K562 (cell line): ENCODE data around the gene CRTC3. TPM values are rescaled to one million over a fixed set of nuclear protein-coding genes. Genes with fewer than 3 reads are reported as not detected.

Experiments used
- ATAC-seq: fragments of 200-7000 bp; cut with Tn5 transposase; 3 replicates; pipeline ENCODE4 v1.9.1; 2020; ENCODE audit warnings: moderate library complexity
- BruUV-seq: library from RNA; stranded (reverse); fragments of 400-500 nt; replicated peaks from 2 replicates; lab custom pipeline; 2021; lab: Mats Ljungman, UMichigan
- CTCF ChIA-PET: fragments of 300-600 bp; formaldehyde crosslinking; extraction: SDS; loops from one replicate; lab custom pipeline; 2021; ENCODE audit warnings: low intra/inter-chr PET ratio; lab: Yijun Ruan, JAX
- POLR2A ChIA-PET: fragments of 300-600, 350-650 bp; sonication (Branson Sonifier 250); formaldehyde crosslinking; extraction: SDS; loops from one replicate; lab custom pipeline; 2021; ENCODE audit warnings: antibody characterized with exemption, inconsistent platforms; lab: Yijun Ruan, JAX
- DNase-seq, 4 experiments: peaks; one replicate each; pipeline versions ENCODE4 v3.0.0 to v3.0.0-alpha.2; 2011 to 2018; ENCODE audit warnings: low spot score in 3 of 4, mixed read lengths in 3 of 4; ENCODE audit errors: extremely low read depth in 1 of 4
- FAIRE-seq: peaks from 2 replicates; lab custom pipeline; 2011; peaks lifted over from hg19 to GRCh38; lab: Jason Lieb, UNC
- H2AFZ ChIP-seq: 2 replicates; pipeline ENCODE4 v1.6.0; 2011; ENCODE audit warnings: low read depth, low read length, control low read depth, inconsistent platforms
- H3K27ac ChIP-seq: fragments of 200-600 bp; 3 replicates; pipeline ENCODE4 v1.8.0; 2011; ENCODE audit warnings: low read depth, mild to moderate bottlenecking, control low read depth, inconsistent platforms, low read length, moderate library complexity, mixed read lengths; ENCODE audit errors: extremely low read depth
- H3K27me3 ChIP-seq, 2 experiments: fragments of 300-600 bp in 1 of 2; 2 replicates in 1 of 2; 3 replicates in 1 of 2; pipeline versions ENCODE4 v1.6.0 to v1.8.0; 2011; ENCODE audit warnings: inconsistent platforms in 2 of 2, low read length in 2 of 2, mild to moderate bottlenecking in 1 of 2, mixed read lengths in 1 of 2, moderate library complexity in 1 of 2; ENCODE audit not compliant: control insufficient read depth in 2 of 2, insufficient read depth in 2 of 2
- H3K36me3 ChIP-seq: fragments of 300-600 bp; 3 replicates; pipeline ENCODE4 v1.8.0; 2011; ENCODE audit warnings: mild to moderate bottlenecking, low read length, inconsistent platforms; ENCODE audit not compliant: control insufficient read depth, insufficient read depth
- H3K4me1 ChIP-seq, 2 experiments: fragments of 200-600 bp in 1 of 2; replicated peaks in 1 of 2; 2 replicates in 1 of 2; 3 replicates in 1 of 2; pipeline versions ENCODE4 v1.5.1 to v1.8.0; 2011; ENCODE audit warnings: inconsistent platforms in 2 of 2, low read length in 2 of 2, mild to moderate bottlenecking in 1 of 2, mixed read lengths in 1 of 2, moderate library complexity in 1 of 2; ENCODE audit not compliant: control insufficient read depth in 2 of 2, insufficient read depth in 2 of 2
- H3K4me2 ChIP-seq: 2 replicates; pipeline ENCODE4 v1.6.1; 2011; ENCODE audit warnings: low read length, control low read depth, inconsistent platforms, mixed read lengths; ENCODE audit not compliant: insufficient read depth
- H3K4me3 ChIP-seq: fragments of 200-600 bp; sonication (generic), shearing (Covaris generic); 2 replicates; pipeline ENCODE4 v1.5.1; 2016; ENCODE audit warnings: control low read depth, inconsistent platforms
- H3K79me2 ChIP-seq: fragments of 200-600 bp; 3 replicates; pipeline ENCODE4 v1.8.0; 2011; ENCODE audit warnings: low read length, inconsistent platforms; ENCODE audit not compliant: control insufficient read depth, insufficient read depth
- H3K9ac ChIP-seq, 2 experiments: 2 replicates each; pipeline versions ENCODE4 v1.6.0 to v1.6.1; 2011; ENCODE audit warnings: low read depth in 2 of 2, low read length in 2 of 2, control low read depth in 1 of 2, inconsistent platforms in 1 of 2, mild to moderate bottlenecking in 1 of 2, mixed read lengths in 1 of 2; ENCODE audit not compliant: insufficient read depth in 1 of 2
- H3K9me1 ChIP-seq: one replicate; pipeline ENCODE4 v1.6.0; 2011; ENCODE audit warnings: inconsistent platforms, mild to moderate bottlenecking, low read length, moderate library complexity; ENCODE audit not compliant: control insufficient read depth, insufficient read depth
- H3K9me3 ChIP-seq: replicated peaks from 2 replicates; pipeline ENCODE4 v1.5.1; 2011; ENCODE audit warnings: low read depth, low read length, inconsistent platforms; ENCODE audit not compliant: control insufficient read depth, insufficient read depth
- H4K20me1 ChIP-seq: replicated peaks from 2 replicates; pipeline ENCODE4 v1.6.1; 2011; ENCODE audit warnings: low read length, inconsistent platforms, mixed read lengths; ENCODE audit not compliant: control insufficient read depth, insufficient read depth
- DNMT1 ChIP-seq: fragments of 450-650 bp; IDR thresholded peaks from 2 replicates; pipeline ENCODE4 v1.6.1; 2016; ENCODE audit warnings: antibody characterized with exemption, mild to moderate bottlenecking
- E2F3 ChIP-seq: fragments of 250-450 bp; sonication (Bioruptor Pico); IDR thresholded peaks from 2 replicates; pipeline ENCODE4 v1.4.0; 2020; ENCODE audit warnings: mild to moderate bottlenecking
- ESRRB ChIP-seq: fragments of 250-450 bp; sonication (Bioruptor Pico); IDR thresholded peaks from 2 replicates; pipeline ENCODE4 v1.5.0; 2020; ENCODE audit warnings: mild to moderate bottlenecking, moderate library complexity, borderline replicate concordance
- MEIS2 ChIP-seq: fragments of 450-650 bp; IDR thresholded peaks from 2 replicates; pipeline ENCODE4 v1.6.1; 2014; ENCODE audit warnings: mild to moderate bottlenecking; ENCODE audit not compliant: partially characterized antibody
- MYC ChIP-seq, 2 experiments: fragments of 250-450 bp in 1 of 2; sonication (Bioruptor Pico) in 1 of 2; IDR thresholded peaks; 2 replicates each; pipeline versions ENCODE4 v1.5.1 to v1.6.1; 2012 to 2021; ENCODE audit warnings: low read depth in 2 of 2, borderline replicate concordance in 1 of 2, improper control_type of control experiment in 1 of 2, low read length in 1 of 2, mild to moderate bottlenecking in 1 of 2, moderate library complexity in 1 of 2
- WGBS: fragments of 100-300 bp; shearing (Covaris generic); methylation state at CpG from one replicate; pipeline ENCODE4 v1.1.6; 2016; ENCODE audit warnings: low coverage, mixed read lengths; ENCODE audit not compliant: insufficient coverage; ENCODE audit errors: missing lambda C conversion rate; 5-methylcytosine and 5-hydroxymethylcytosine counted together
- in situ Hi-C: fragments of 300-500 bp; cut with MboI; formaldehyde crosslinking; loops from 4 replicates; pipeline ENCODE4 v1.15.0; 2018; ENCODE audit warnings: inconsistent platforms, mixed read lengths
- intact Hi-C: fragments of 100-400 bp; cut with micrococcal nuclease; formaldehyde crosslinking; loops from 2 replicates; pipeline ENCODE4 v1.14.2; 2022
- polyA plus RNA-seq, 8 experiments: library from polyadenylated mRNA; depleted of rRNA in 4 of 8; stranded (reverse) in 5 of 8; unstranded in 3 of 8; fragments of >200 nt; fragmentation: Nextera tagmentation in 2 of 8; fragmentation: Illumina TruSeq in 1 of 8; extraction: Ambion mirVana in 2 of 8; extraction: Trizol in 1 of 8; gene quantifications; 2 replicates each; pipeline versions ENCODE4 v1.2.1 to v1.2.3, GENCODE V29; 2011 to 2014; ENCODE audit warnings: inconsistent platforms in 1 of 8, missing spikeins in 1 of 8
- total RNA-seq, 7 experiments: library from RNA; depleted of rRNA in 6 of 7; stranded (reverse); fragments of >200 nt in 6 of 7; fragmentation: Illumina TruSeq in 2 of 7; extraction: Trizol in 2 of 7; gene quantifications; 2 replicates each; pipeline versions ENCODE4 v1.2.1 to v1.2.3, GENCODE V29; 2011 to 2021; ENCODE audit warnings: low replicate concordance in 1 of 7
- TF ChIP-seq, protein P1 (sequence below), 2 experiments: fragments of 450-650 bp in 1 of 2; sonication (generic) in 1 of 2; formaldehyde crosslinking in 1 of 2; IDR thresholded peaks; 2 replicates each; pipeline versions ENCODE4 v1.7.1 to v1.9.0; 2016 to 2022; ENCODE audit warnings: inconsistent platforms in 1 of 2, mild to moderate bottlenecking in 1 of 2, missing genetic modification reagents in 1 of 2
- TF ChIP-seq, protein P2 (sequence below): fragments of 450-650 bp; formaldehyde crosslinking; IDR thresholded peaks from 2 replicates; pipeline ENCODE4 v1.4.0; 2022; ENCODE audit warnings: missing genetic modification characterization

Gene CRTC3
- total and polyA plus RNA-seq, 9 of the 15 experiments (the other 6 are each of a cell fraction or from before 2014, with no cell fraction given): 1.2 to 19.0 (median 11.6) TPM

DNA sequence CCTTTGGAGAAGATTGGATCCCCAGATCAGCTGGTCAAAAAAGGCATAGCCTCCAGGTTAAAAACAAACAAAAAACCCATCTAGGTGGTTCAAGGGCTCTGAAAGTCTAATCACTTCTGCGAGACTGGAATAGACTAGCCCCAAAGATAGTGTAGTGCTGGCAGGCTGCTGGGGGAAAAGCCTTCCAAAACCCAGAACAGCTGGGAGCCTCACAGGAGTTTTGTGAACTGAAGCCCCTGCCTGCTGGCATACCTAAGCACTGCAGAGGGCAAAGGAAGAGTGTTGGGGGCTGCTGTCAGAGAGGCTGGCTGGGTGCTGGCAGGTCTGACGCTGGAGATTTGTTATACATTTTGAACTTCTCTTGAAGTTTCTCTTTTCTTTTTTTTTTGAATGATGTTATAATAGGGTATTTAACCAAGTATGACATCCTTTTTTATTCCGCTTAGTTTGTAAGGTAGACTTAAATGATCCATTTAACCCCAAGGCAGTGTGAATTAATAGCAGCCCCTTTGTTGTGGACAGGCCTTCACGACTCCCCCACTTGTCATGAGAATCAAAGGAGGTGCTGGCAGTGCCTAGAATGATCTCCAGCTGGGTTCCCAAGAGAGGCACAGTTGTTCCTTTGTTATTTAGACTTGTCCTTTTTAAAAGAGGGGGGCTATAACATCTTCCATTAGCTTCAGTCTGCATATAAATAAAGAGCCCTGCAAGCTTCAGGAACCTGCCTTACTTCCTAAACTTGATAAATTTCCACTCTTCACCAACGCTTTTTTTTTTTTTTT, 53.9 kb downstream of the CRTC3 start:
- H4K20me1 ChIP-seq: no peaks in the 10 kb centered on the region
- H3K4me2 ChIP-seq: no peak overlapping the region
- peaks cover 0 to 4% of the 10 kb centered on the region in 2 experiments; a peak in 2 of 5 replicates for H3K4me1 ChIP-seq
- WGBS: 65% methylated on average over 4 of the region's 5 CpGs
- FAIRE-seq: no peak
- H3K27ac ChIP-seq: no peak overlapping the region
- no peaks in the 10 kb centered on the region for H3K27me3 ChIP-seq
- TF ChIP-seq, protein P1, sequence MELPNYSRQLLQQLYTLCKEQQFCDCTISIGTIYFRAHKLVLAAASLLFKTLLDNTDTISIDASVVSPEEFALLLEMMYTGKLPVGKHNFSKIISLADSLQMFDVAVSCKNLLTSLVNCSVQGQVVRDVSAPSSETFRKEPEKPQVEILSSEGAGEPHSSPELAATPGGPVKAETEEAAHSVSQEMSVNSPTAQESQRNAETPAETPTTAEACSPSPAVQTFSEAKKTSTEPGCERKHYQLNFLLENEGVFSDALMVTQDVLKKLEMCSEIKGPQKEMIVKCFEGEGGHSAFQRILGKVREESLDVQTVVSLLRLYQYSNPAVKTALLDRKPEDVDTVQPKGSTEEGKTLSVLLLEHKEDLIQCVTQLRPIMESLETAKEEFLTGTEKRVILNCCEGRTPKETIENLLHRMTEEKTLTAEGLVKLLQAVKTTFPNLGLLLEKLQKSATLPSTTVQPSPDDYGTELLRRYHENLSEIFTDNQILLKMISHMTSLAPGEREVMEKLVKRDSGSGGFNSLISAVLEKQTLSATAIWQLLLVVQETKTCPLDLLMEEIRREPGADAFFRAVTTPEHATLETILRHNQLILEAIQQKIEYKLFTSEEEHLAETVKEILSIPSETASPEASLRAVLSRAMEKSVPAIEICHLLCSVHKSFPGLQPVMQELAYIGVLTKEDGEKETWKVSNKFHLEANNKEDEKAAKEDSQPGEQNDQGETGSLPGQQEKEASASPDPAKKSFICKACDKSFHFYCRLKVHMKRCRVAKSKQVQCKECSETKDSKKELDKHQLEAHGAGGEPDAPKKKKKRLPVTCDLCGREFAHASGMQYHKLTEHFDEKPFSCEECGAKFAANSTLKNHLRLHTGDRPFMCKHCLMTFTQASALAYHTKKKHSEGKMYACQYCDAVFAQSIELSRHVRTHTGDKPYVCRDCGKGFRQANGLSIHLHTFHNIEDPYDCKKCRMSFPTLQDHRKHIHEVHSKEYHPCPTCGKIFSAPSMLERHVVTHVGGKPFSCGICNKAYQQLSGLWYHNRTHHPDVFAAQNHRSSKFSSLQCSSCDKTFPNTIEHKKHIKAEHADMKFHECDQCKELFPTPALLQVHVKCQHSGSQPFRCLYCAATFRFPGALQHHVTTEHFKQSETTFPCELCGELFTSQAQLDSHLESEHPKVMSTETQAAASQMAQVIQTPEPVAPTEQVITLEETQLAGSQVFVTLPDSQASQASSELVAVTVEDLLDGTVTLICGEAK (IDR thresholded peaks at IDR 0.05): no peak
- TF ChIP-seq, protein P1 (CRISPR knock-in tag; IDR thresholded peaks at IDR 0.05): no peak
- no peak for TF ChIP-seq ESRRB (CRISPR knock-in tag)
- TF ChIP-seq MYC (IDR thresholded peaks at IDR 0.05; ENCODE audit: low read depth, low read length): no peak
- TF ChIP-seq MYC (CRISPR knock-in tag; IDR thresholded peaks at IDR 0.05; ENCODE audit: borderline replicate concordance, low read depth): no peak
- TF ChIP-seq MEIS2: no peak
- TF ChIP-seq, protein P2, sequence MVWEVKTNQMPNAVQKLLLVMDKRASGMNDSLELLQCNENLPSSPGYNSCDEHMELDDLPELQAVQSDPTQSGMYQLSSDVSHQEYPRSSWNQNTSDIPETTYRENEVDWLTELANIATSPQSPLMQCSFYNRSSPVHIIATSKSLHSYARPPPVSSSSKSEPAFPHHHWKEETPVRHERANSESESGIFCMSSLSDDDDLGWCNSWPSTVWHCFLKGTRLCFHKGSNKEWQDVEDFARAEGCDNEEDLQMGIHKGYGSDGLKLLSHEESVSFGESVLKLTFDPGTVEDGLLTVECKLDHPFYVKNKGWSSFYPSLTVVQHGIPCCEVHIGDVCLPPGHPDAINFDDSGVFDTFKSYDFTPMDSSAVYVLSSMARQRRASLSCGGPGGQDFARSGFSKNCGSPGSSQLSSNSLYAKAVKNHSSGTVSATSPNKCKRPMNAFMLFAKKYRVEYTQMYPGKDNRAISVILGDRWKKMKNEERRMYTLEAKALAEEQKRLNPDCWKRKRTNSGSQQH: no peak
- no peak for TF ChIP-seq DNMT1
- no peak for TF ChIP-seq E2F3 (CRISPR knock-in tag)
- TF ChIP-seq, all 486 proteins: peak for 0
- in situ Hi-C loops (no loop called here), intact Hi-C loops (no loop called here)
- no peak for DNase-seq
- Histone ChIP-seq H2AFZ (no peak overlapping the region), H3K9me1 (no peaks in the 10 kb centered on the region), H3K79me2 (no peaks in the 10 kb centered on the region), H3K36me3 (no peaks in the 10 kb centered on the region), H3K4me3 (no peak overlapping the region), H3K9me3 (no peaks in the 10 kb centered on the region), H3K9ac (peak overlapping the region in 1 of 2 experiments; percentile 4; a peak in 1 of 4 replicates)
- POLR2A ChIA-PET: interaction anchor here (0.5 to 2.0 kb wide), 5 partner anchors 10 to 141 kb away, joined by 3 to 7 read pairs (median 4); no protein-coding TSS in a partner anchor
- no TSS peak for BruUV-seq
- no peak for ATAC-seq
- CTCF ChIA-PET: interaction anchor here (0.6 kb wide), 1 partner anchor 171 kb away, joined by 3 read pairs; no protein-coding TSS in a partner anchor
